Activated CD8-positive, alpha-beta T cell treated with anti-CD3 and anti-CD28 coated beads, Interleukin-2, amount 10 ng/mL, durations not matched to agents 7 days and 5 days (primary cell): ENCODE measurements around the gene INO80C. TPM values are rescaled to one million over a fixed set of nuclear protein-coding genes. Genes with fewer than 3 reads are reported as not detected.

Experiments
- ATAC-seq: fragments of 150-1000 bp; cut with Tn5 transposase; one replicate; pipeline ENCODE4 v1.10.0; 2021; ENCODE audit warnings: moderate library complexity
- CTCF ChIA-PET: fragments of 350-600 bp; sonication (Branson Sonifier 250); formaldehyde crosslinking; loops from one replicate; lab custom pipeline; 2021; ENCODE audit warnings: antibody characterized with exemption; lab: Charles Lee
- POLR2A ChIA-PET: fragments of 350-600 bp; sonication (Branson Sonifier 250); formaldehyde crosslinking; loops from one replicate; lab custom pipeline; 2021; ENCODE audit warnings: antibody characterized with exemption; lab: Charles Lee
- DNase-seq: peaks from one replicate; pipeline ENCODE4 v3.0.0-alpha.2; 2020
- H3K27ac Mint-ChIP-seq: one replicate; pipeline ENCODE4 v1.8.0; 2021; ENCODE audit warnings: mild to moderate bottlenecking, mixed read lengths
- H3K27me3 Mint-ChIP-seq: one replicate; pipeline ENCODE4 v1.8.0; 2021; ENCODE audit warnings: low read depth, mixed read lengths
- H3K36me3 Mint-ChIP-seq: one replicate; pipeline ENCODE4 v1.8.0; 2021; ENCODE audit warnings: low read depth, mixed read lengths
- H3K4me1 Mint-ChIP-seq: one replicate; pipeline ENCODE4 v1.8.0; 2021; ENCODE audit warnings: low read depth, mixed read lengths
- H3K4me3 Mint-ChIP-seq: one replicate; pipeline ENCODE4 v1.8.0; 2021; ENCODE audit warnings: mild to moderate bottlenecking, mixed read lengths
- H3K9me3 Mint-ChIP-seq: one replicate; pipeline ENCODE4 v1.8.0; 2022; ENCODE audit warnings: mixed read lengths; ENCODE audit not compliant: insufficient read depth
- total RNA-seq, 2 experiments: library from RNA; stranded (reverse); gene quantifications; one replicate each; pipeline ENCODE4 v1.2.3, GENCODE V29; 2021

INO80C gene
- total RNA-seq, 2 experiments from 2014 or later, result 12.9 to 19.4 TPM

DNA sequence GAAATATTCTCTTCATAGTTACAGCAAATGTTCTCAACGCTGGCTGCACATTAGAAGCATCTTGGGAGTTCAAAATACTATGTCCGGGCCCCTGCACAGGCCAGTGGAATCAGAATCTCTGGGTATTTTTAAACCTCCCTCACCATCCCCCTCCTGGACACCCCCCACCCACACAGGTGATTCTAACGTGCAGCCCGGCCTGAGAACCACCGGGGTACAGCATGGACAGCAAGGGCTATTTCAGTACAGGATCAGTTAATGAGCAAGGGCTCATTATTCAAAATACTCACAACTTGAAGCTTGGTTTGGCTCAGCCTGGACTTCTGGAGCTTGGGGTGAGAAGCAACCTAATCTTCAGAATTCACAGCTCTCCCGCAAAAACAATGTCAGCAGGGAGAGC, 31.4 kb downstream of the INO80C start:
- CTCF ChIA-PET, result no interaction called here
- Mint-ChIP-seq H3K27ac (no peak overlapping the region), H3K27me3 (no peaks in the 10 kb centered on the region), H3K4me1 (no peaks in the 10 kb centered on the region), H3K9me3 (no peaks in the 10 kb centered on the region), H3K36me3 (no peaks in the 10 kb centered on the region), H3K4me3 (no peak overlapping the region)
- DNase-seq (no peak), ATAC-seq (no peak)
- POLR2A ChIA-PET, result no interaction called here

DNA sequence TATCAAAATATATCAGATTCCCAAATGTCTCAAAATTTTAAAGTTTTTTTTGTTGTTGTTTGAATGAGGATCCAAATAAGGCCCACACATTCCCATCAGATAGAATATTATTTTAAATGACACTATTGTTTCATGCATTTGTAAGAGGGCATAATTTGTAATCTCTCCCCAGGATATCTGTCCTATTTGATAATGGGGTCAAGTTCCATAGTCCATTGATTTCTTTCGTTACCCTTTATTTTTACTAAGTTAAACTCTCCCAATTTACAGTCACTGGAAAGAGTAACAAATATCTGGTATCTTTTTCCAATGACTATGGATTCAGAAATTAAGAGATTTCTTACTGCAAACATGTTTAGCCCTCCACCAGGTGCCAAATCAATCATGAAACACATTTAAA, 32.4 kb downstream of the INO80C start:
- H3K27ac Mint-ChIP-seq, result no peak overlapping the region
- POLR2A ChIA-PET, result no interaction called here

DNA sequence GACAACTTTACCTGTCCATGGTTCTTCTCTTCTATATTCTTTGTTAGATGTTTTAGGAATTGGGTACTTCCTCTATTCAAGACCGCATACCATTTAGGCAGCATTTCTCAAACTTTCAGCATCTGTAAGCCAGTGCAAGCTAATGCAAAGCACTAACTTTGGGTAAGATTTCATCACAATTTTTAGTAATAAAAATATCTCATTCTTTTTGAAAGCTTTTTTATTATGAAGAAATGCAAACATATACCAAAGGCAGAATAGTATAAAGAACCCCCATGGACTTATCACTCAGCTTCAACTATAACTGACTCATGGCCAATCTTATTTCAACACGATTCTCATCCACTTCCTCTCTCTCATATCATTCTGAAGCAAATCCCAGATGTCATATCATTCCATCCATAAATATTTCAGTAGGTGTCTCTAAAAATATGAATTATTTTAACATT, 32.9 kb downstream of the INO80C start:
- Mint-ChIP-seq H3K36me3 (no peaks in the 10 kb centered on the region), H3K4me3 (no peak overlapping the region), H3K9me3 (no peaks in the 10 kb centered on the region), H3K27me3 (no peaks in the 10 kb centered on the region), H3K4me1 (no peaks in the 10 kb centered on the region), H3K27ac (no peak overlapping the region)
- ATAC-seq (no peak), DNase-seq (no peak)
- POLR2A ChIA-PET, result no interaction called here
- CTCF ChIA-PET, result no interaction called here

More for the DNA sequence above, 32.4 kb downstream of the INO80C start:
- CTCF ChIA-PET, result no interaction called here
- Mint-ChIP-seq H3K9me3 (no peaks in the 10 kb centered on the region), H3K4me1 (no peaks in the 10 kb centered on the region), H3K36me3 (no peaks in the 10 kb centered on the region), H3K4me3 (no peak overlapping the region), H3K27me3 (no peaks in the 10 kb centered on the region)
- ATAC-seq (no peak), DNase-seq (no peak)

DNA sequence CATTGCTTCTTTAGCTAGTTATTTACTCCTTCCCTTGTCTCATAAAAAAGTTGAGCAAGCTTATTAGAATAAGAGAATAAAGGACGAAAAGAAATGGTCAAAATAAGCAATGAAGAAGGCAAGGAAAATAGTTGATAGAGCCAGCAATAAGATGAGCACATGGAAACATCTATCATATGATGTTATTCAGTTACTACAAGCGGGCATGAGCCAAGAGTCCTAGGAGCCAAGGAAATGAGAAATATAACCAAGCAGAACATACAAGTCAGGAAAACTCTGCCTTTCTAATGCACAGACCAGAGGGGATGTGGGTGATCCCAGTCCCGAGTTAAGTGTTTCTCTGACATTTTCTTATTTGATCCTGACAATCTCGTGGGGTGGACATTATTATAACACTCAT, 33.9 kb downstream of the INO80C start:
- peaks cover 2% of the 10 kb centered on the region for H3K4me1 Mint-ChIP-seq
- no peak for ATAC-seq
- H3K36me3 Mint-ChIP-seq, result no peaks in the 10 kb centered on the region
- no peaks in the 10 kb centered on the region for H3K27me3 Mint-ChIP-seq
- H3K27ac Mint-ChIP-seq, result no peak overlapping the region
- no peak overlapping the region for H3K4me3 Mint-ChIP-seq
- CTCF ChIA-PET, result no interaction called here
- POLR2A ChIA-PET, result no interaction called here
- H3K9me3 Mint-ChIP-seq, result no peaks in the 10 kb centered on the region
- no peak for DNase-seq

DNA sequence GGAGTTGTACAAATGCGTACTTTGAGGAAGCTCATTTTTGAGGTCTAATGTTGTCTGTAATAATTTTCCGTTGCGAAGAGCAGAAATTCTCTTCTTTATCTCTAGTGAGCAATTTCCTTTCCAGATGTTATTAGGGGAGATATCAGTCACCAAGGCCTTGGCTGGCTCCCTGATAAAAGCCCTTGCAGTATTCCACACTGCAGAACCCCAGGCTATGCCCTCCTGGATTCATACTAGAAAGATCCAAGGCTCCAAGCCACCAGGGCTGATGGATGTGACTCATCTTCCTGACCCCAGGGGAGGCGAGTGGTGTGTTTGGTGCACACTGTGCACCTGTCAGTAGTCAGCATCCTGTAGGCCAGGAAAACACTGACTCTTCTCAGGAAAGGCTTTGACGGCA, 34.7 kb downstream of the INO80C start:
- Mint-ChIP-seq H3K27me3 (no peaks in the 10 kb centered on the region), H3K4me1 (peaks cover 2% of the 10 kb centered on the region), H3K36me3 (no peaks in the 10 kb centered on the region), H3K4me3 (no peak overlapping the region), H3K9me3 (no peaks in the 10 kb centered on the region), H3K27ac (no peak overlapping the region)
- ATAC-seq (no peak), DNase-seq (no peak)
- POLR2A ChIA-PET, result no interaction called here
- CTCF ChIA-PET, result no interaction called here

DNA sequence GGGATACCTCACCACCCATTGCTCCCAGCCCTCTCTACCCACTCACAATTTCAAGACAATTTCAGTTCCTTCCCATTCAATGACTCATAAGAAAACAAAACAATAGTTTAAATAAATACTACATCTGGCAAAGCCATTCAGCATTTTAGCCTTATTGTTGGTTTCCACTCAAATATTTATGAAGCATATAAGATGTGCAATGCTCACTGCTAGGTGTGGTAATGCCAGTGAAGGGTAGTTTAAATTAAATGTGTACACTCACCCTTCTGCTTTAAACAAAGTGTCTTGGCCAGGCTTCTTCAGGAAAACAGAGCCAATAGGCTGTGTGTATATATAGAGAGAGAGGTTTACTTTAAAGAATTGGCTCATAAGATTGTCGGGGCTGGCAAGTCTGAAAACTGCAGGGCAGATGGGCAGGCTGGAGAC, 37.0 kb downstream of the INO80C start:
- Mint-ChIP-seq H3K4me1 (peaks cover 2% of the 10 kb centered on the region), H3K27me3 (no peaks in the 10 kb centered on the region), H3K4me3 (no peak overlapping the region), H3K36me3 (no peaks in the 10 kb centered on the region), H3K27ac (no peak overlapping the region), H3K9me3 (no peaks in the 10 kb centered on the region)
- POLR2A ChIA-PET, result no interaction called here
- CTCF ChIA-PET, result no interaction called here
- DNase-seq, result no peak
- no peak for ATAC-seq

DNA sequence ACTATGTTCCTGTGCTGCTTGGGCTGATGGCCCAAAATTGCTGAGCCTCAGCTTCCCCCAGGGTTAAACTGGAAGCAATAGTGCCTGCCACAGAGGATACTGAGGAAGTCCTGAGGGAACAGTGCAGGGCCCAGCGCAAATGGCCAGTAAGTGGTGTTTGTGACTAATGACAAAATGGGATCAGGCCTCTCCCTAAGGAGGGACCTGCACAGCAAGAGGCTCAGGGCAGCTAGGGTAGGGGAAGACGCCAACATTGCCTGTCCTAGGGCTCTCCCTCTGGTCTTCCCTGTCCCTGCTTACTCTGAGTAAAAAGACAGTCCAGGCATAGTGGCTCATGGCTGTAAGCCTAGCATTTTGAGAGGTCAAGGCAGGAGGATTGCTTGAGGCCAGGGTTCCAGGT, 37.8 kb downstream of the INO80C start:
- Mint-ChIP-seq H3K27me3 (no peaks in the 10 kb centered on the region), H3K4me3 (no peak overlapping the region), H3K36me3 (no peaks in the 10 kb centered on the region), H3K27ac (no peak overlapping the region), H3K4me1 (peaks cover 2% of the 10 kb centered on the region), H3K9me3 (no peaks in the 10 kb centered on the region)
- ChIA-PET CTCF (no interaction called here), POLR2A (no interaction called here)
- DNase-seq, result no peak
- ATAC-seq, result no peak

DNA sequence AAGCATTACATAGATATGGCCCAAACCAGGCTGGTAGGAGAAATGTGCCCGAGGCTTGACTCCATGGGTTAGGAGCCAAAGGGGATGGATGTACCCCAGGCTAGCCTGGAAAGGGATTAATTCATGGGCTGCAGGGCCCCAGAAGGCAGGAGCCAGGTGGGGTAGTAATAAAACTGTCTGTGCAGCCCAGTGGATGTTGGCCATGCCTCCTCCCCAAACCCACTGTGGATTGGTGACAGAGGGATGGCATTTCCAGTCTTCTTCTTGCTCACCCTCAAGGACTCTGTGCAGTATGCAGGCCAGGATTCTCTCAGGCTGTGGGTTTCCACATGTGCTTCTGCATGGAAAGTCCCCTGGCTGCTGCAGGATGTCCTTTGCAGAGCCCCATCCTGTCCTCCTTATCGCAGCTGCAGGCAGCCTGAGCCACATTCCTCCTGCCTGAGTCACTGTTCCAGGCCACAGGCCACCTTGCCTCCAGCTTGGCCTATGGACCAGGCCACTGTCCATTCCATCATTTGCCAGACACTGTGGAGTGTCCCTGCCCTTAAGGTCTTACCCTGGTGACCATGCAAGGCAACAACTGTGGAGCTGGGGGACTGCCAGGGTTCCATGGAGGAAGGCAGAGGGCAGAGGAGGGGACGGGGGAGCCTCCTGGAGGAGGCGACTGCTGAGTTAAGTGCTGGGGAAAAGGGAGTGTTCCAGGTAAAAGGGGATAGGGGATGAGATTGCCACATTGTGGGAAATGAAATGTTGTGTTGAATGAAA, 38.9 kb downstream of the INO80C start:
- ATAC-seq (no peak), DNase-seq (no peak)
- Mint-ChIP-seq H3K27ac (no peak overlapping the region), H3K4me1 (peaks cover 2% of the 10 kb centered on the region), H3K9me3 (no peaks in the 10 kb centered on the region), H3K27me3 (no peaks in the 10 kb centered on the region), H3K4me3 (no peak overlapping the region), H3K36me3 (no peaks in the 10 kb centered on the region)
- CTCF ChIA-PET, result no interaction called here
- POLR2A ChIA-PET, result no interaction called here

DNA sequence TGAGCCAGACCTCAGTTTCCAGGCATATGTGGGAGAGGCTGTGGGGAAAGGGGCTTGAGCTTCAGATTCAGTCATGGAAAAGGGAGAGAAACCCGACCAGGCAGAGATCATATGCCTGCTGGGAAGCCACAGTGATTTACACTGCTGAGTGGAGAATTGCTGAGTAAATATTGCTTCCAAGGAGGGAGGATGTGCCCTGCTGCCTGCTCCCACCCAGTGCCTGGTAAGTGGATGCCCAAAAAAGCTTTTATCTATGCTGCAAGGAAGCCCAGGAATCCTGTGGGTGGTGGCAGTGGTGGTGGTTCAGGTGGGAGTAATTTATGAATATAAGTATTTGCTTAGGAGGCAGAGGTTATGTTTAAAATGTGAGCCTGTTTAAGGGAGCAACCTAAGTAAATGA, 39.5 kb downstream of the INO80C start:
- no peak overlapping the region for H3K4me3 Mint-ChIP-seq

DNA sequence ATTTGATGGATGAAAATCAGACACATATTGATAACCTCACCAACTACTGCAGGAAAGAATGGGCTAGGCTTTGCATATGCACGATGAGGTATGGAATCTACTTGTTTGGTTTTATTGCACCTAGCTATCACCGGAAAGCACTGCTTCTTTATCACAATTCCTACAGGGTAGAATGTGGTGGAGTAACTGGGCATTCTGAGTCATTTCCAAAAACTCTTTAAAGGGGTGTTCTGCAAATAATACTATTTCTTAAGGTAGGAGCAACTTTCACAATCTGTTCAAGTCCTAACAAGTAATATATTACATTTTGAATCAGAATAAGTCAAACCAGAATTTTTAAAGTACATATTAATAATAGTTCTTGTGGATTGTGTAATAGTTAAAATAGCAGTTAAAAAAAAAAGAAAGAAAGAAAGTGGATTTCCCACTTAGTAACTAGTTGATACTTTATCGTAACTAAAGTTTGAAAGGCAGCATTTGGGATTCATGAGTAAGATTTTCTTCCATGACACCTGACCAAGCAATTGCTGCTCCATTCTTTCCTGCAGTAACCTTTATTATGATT, 40.5 kb downstream of the INO80C start:
- no peak for ATAC-seq
- POLR2A ChIA-PET, result no interaction called here
- Mint-ChIP-seq H3K9me3 (no peaks in the 10 kb centered on the region), H3K36me3 (no peaks in the 10 kb centered on the region), H3K4me3 (no peak overlapping the region), H3K27ac (no peak overlapping the region), H3K4me1 (peaks cover 2% of the 10 kb centered on the region), H3K27me3 (no peaks in the 10 kb centered on the region)
- DNase-seq, result no peak
- CTCF ChIA-PET, result no interaction called here

More for the DNA sequence above, 39.5 kb downstream of the INO80C start:
- Mint-ChIP-seq H3K27me3 (no peaks in the 10 kb centered on the region), H3K4me1 (peaks cover 2% of the 10 kb centered on the region), H3K27ac (no peak overlapping the region), H3K9me3 (no peaks in the 10 kb centered on the region), H3K36me3 (no peaks in the 10 kb centered on the region)
- no peak for DNase-seq
- CTCF ChIA-PET, result no interaction called here
- no peak for ATAC-seq
- POLR2A ChIA-PET, result no interaction called here

DNA sequence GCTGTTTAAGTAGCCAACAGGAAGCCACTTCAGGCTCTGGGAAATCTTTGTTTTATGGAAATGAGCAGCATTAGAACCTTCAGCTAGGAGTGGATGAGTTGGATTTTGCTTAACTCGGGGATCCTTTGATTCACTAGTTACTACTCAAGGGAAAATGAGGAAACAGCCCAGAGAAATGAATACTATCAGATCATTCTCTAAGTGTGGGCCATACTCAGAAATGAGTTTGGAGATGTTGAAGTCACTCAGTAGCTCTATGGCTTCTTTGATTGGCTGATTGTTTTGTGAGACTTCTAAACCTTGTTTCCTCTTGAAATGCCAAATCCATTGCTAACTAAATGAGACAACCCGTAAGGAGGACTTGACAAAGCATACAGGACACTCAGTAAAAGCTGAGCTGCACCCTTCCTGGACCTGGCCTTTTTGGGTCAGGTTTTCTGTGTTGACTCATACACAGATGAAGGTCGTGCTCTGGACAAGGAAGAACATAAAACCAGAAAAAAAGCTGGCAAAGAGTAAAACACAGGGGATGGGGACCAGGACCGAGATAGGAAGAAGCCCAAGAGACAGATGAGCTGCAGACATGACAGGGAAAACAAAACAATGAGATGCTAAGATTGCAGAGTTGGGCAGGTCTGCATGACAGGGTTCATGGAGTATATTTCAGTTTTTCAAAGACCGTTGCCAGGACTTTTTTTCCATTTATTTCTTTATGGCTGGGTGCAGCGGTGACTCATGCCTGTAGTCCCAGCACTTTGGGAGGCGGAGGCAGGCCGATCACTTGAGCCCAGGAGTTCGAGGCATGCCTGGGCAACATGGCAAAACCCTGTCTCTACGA, 41.6 kb downstream of the INO80C start:
- ATAC-seq (no peak), DNase-seq (no peak)
- POLR2A ChIA-PET, result interaction anchor here (0.6 kb wide), 1 partner anchor 164 kb away, joined by 3 read pairs; no protein-coding TSS in a partner anchor
- Mint-ChIP-seq H3K27ac (no peak overlapping the region), H3K36me3 (no peaks in the 10 kb centered on the region), H3K27me3 (no peaks in the 10 kb centered on the region), H3K4me3 (no peak overlapping the region), H3K9me3 (no peaks in the 10 kb centered on the region), H3K4me1 (peaks cover 2% of the 10 kb centered on the region)
- CTCF ChIA-PET, result interaction anchor here (0.6 kb wide), 2 partner anchors 36 to 341 kb away, joined by 3 read pairs; no protein-coding TSS in a partner anchor

DNA sequence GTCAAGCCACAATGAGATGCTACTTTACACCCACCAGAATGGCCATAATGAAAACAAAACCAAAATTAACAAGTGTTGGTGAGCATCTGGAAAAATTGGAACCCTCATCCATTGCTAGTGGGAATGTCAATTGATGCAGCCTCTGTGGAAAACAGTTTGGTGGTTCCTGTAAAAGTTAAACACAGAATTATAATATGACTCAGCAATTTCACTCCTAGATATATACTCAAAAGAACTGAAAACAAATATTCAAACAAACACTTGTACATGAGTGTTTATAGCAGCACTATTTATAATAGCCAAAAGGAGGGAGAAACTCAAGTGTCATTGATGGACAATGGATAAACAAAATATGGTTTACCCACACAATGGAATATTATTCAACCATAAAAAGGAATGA, 43.0 kb downstream of the INO80C start:
- no peak for ATAC-seq
- H3K4me1 Mint-ChIP-seq, result peaks cover 2% of the 10 kb centered on the region

More for the DNA sequence above, 43.0 kb downstream of the INO80C start:
- Mint-ChIP-seq H3K27me3 (peaks cover 1% of the 10 kb centered on the region), H3K9me3 (no peaks in the 10 kb centered on the region), H3K4me3 (no peak overlapping the region), H3K27ac (no peak overlapping the region), H3K36me3 (no peaks in the 10 kb centered on the region)
- ChIA-PET CTCF (no interaction called here), POLR2A (no interaction called here)
- no peak for DNase-seq
